ENCODE measurements around the gene ABCD4. TPM values are rescaled to one million over a fixed set of nuclear protein-coding genes. Genes with fewer than 3 reads are reported as not detected.
"Not testable (repeated sequence)": the region's sequence is repeated elsewhere in the genome, so short reads cannot be mapped to it uniquely, and the experiment has no call there.

The ABCD4 gene
- total and polyA plus RNA-seq, 2 donors (not counting 3 experiments of a cell fraction or from before 2014, with no cell fraction given) = 58.2 to 84.2 TPM

DNA sequence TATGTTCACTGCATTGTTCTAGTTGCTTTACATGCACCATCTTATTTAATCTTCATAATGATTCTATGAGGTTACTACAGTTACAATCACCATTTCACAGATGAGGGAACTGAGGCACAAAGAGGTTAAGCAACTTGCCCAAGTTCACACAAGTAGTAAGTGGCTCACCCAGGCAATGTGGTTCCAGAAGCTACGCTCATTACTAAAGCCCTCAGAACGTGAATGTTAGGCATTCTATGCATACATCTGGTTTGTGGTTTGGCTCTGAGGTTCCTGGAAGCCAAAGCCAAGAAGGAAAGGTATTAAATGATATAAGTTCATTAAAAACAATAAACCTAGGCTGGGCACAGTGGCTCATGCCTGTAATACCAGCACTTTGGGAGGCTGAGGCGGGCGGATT lies 31.2 kb upstream of the ABCD4 start:
- no TSS peak for BruUV-seq (replicated peaks)
- H3K27me3 ChIP-seq (ENCODE audit: control insufficient read depth in 2 of 2, insufficient read depth in 2 of 2, low read length in 2 of 2) = peaks cover 7 to 9% of the 10 kb centered on the region in 2 experiments
- H3K9me3 ChIP-seq (replicated peaks; ENCODE audit: control insufficient read depth, insufficient read depth, low read length) = no peaks in the 10 kb centered on the region
- POLR2A ChIA-PET = no interaction called here
- TF ChIP-seq MYC (IDR thresholded peaks at IDR 0.05; ENCODE audit: low read depth, low read length) = no peak
- TF ChIP-seq, protein P1, sequence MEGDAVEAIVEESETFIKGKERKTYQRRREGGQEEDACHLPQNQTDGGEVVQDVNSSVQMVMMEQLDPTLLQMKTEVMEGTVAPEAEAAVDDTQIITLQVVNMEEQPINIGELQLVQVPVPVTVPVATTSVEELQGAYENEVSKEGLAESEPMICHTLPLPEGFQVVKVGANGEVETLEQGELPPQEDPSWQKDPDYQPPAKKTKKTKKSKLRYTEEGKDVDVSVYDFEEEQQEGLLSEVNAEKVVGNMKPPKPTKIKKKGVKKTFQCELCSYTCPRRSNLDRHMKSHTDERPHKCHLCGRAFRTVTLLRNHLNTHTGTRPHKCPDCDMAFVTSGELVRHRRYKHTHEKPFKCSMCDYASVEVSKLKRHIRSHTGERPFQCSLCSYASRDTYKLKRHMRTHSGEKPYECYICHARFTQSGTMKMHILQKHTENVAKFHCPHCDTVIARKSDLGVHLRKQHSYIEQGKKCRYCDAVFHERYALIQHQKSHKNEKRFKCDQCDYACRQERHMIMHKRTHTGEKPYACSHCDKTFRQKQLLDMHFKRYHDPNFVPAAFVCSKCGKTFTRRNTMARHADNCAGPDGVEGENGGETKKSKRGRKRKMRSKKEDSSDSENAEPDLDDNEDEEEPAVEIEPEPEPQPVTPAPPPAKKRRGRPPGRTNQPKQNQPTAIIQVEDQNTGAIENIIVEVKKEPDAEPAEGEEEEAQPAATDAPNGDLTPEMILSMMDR (IDR thresholded peaks at IDR 0.05; ENCODE audit: extremely low read depth in 1 of 2, insufficient read depth in 1 of 2, low read depth in 1 of 2, low read length in 2 of 2) = no peak
- no peak for TF ChIP-seq FOS (IDR thresholded peaks at IDR 0.05; ENCODE audit: borderline replicate concordance, insufficient read depth, low read length)
- no peak for TF ChIP-seq POLR2A (IDR thresholded peaks at IDR 0.05; ENCODE audit: low read depth, low read length)
- no peak for TF ChIP-seq POLR2AphosphoS5 (IDR thresholded peaks at IDR 0.05; ENCODE audit: insufficient read depth, low read depth, low read length)
- TF ChIP-seq EZH2 (IDR thresholded peaks at IDR 0.05; ENCODE audit: borderline replicate concordance, low read depth, low read length, severe bottlenecking) = no peak
- TF ChIP-seq, protein P2, sequence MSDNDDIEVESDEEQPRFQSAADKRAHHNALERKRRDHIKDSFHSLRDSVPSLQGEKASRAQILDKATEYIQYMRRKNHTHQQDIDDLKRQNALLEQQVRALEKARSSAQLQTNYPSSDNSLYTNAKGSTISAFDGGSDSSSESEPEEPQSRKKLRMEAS (IDR thresholded peaks at IDR 0.05; ENCODE audit: insufficient read depth, insufficient read length) = no peak
- TF ChIP-seq JUN (IDR thresholded peaks at IDR 0.05; ENCODE audit: borderline replicate concordance, insufficient read depth, insufficient read length, low read depth) = no peak
- TF ChIP-seq GATA2 (IDR thresholded peaks at IDR 0.05; ENCODE audit: insufficient read depth, insufficient read length, low read depth, low read length) = no peak
- no peaks in the 10 kb centered on the region for H3K9me1 ChIP-seq (replicated peaks; ENCODE audit: control insufficient read depth, extremely low read depth, insufficient read depth, low read length)
- no peak overlapping the region for H3K27ac ChIP-seq (ENCODE audit: insufficient read depth, low read depth, low read length)
- no peak for DNase-seq (ENCODE audit: low read depth, low spot score)
- no peak for FAIRE-seq
- no peaks in the 10 kb centered on the region for H3K79me2 ChIP-seq (ENCODE audit: control insufficient read depth, insufficient read depth, low read length)
- no peak overlapping the region for H2AFZ ChIP-seq (ENCODE audit: low read depth, low read length)
- intact Hi-C loops (cut with micrococcal nuclease) = no loop called here
- no peak overlapping the region for H3K9ac ChIP-seq (replicated peaks; ENCODE audit: extremely low read depth, insufficient read depth, low read length)
- no peaks in the 10 kb centered on the region for H3K4me1 ChIP-seq (ENCODE audit: control insufficient read depth, extremely low read depth, insufficient read depth, low read length)
- dilution Hi-C loops (cut with MboI; ENCODE audit: extremely low pct_ligation_motif_present, low sequenced_read_pairs) = no loop called here
- no peaks in the 10 kb centered on the region for H3K36me3 ChIP-seq (ENCODE audit: control insufficient read depth in 2 of 2, extremely low read depth in 1 of 2, insufficient read depth in 2 of 2, low read length in 2 of 2)
- no peak overlapping the region for H3K4me3 ChIP-seq (replicated peaks in 1 of 3; ENCODE audit: insufficient read depth in 1 of 3, low read depth in 1 of 3, low read length in 3 of 3)
- CTCF ChIA-PET = interaction anchor here (1.0 to 1.3 kb wide), 2 partner anchors 10 to 17 kb away, joined by 3 to 4 read pairs; no protein-coding TSS in a partner anchor
- H4K20me1 ChIP-seq (replicated peaks; ENCODE audit: control insufficient read depth, extremely low read depth, insufficient read depth, low read length) = no peaks in the 10 kb centered on the region
- H3K4me2 ChIP-seq (ENCODE audit: insufficient read depth, low read length) = no peak overlapping the region

DNA sequence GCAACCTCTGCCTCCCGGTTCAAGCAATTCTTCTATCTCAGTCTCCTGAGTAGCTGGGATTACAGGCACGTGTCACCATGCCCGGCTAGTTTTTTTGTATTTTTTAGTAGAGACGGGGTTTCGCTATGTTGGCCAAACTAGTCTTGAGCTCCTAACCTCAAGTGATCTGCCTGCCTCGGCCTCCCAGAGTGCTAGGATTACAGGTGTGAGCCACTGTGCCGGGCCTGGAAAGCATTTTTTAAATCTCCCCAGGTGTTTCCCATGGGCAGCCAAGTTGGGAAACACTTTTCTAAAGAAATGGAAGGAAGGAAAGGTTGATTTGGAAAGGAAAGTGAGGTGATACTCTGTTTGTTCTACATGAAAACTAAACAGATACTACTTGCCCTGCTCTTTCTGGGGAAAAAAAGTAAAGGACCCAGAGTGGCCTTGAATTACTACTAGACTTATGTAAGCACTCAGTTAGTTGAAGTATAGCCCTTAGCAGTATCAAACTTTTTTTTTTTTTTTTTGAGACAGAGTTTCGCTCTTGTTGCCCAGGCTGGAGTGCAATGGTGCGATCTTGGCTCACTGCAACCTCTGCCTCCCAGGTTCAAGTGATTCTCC lies 27.3 kb upstream of the ABCD4 start:
- FAIRE-seq; H3K9ac ChIP-seq (replicated peaks; ENCODE audit: extremely low read depth, insufficient read depth, low read length); H3K9me3 ChIP-seq (replicated peaks; ENCODE audit: control insufficient read depth, insufficient read depth, low read length); H4K20me1 ChIP-seq (replicated peaks; ENCODE audit: control insufficient read depth, extremely low read depth, insufficient read depth, low read length); H3K79me2 ChIP-seq (ENCODE audit: control insufficient read depth, insufficient read depth, low read length); intact Hi-C loops (cut with micrococcal nuclease); DNase-seq (ENCODE audit: low read depth, low spot score); H3K27ac ChIP-seq (ENCODE audit: insufficient read depth, low read depth, low read length); POLR2A ChIA-PET; H3K4me3 ChIP-seq (replicated peaks in 1 of 3; ENCODE audit: insufficient read depth in 1 of 3, low read depth in 1 of 3, low read length in 3 of 3); H3K4me2 ChIP-seq (ENCODE audit: insufficient read depth, low read length); BruUV-seq (replicated peaks); H2AFZ ChIP-seq (ENCODE audit: low read depth, low read length); H3K4me1 ChIP-seq (ENCODE audit: control insufficient read depth, extremely low read depth, insufficient read depth, low read length); H3K9me1 ChIP-seq (replicated peaks; ENCODE audit: control insufficient read depth, extremely low read depth, insufficient read depth, low read length); dilution Hi-C loops (cut with MboI; ENCODE audit: extremely low pct_ligation_motif_present, low sequenced_read_pairs); CTCF ChIA-PET; H3K36me3 ChIP-seq (ENCODE audit: control insufficient read depth in 2 of 2, extremely low read depth in 1 of 2, insufficient read depth in 2 of 2, low read length in 2 of 2): not testable (repeated sequence)
- peaks cover 6 to 11% of the 10 kb centered on the region in 2 experiments for H3K27me3 ChIP-seq (ENCODE audit: control insufficient read depth in 2 of 2, insufficient read depth in 2 of 2, low read length in 2 of 2)
